GM23338 (cell line): ENCODE results near the gene CT45A3. TPM values are rescaled to one million over a fixed set of nuclear protein-coding genes. Genes with fewer than 3 reads are reported as not detected.

Experiments
- ATAC-seq: fragments of 200-7000 bp; cut with Tn5 transposase; 3 replicates; pipeline ENCODE4 v1.9.1; 2020
- DNase-seq: peaks from one replicate; pipeline ENCODE4 v3.0.0-alpha.2; 2015; ENCODE audit warnings: low spot score
- H2AFZ ChIP-seq: fragments of 200-600 bp; sonication (generic); 2 replicates; pipeline ENCODE4 v1.8.0; 2016; ENCODE audit warnings: antibody characterized with exemption, mild to moderate bottlenecking, moderate library complexity
- H3F3A ChIP-seq: fragments of 200-600 bp; sonication (generic); replicated peaks from 2 replicates; pipeline ENCODE4 v1.8.0; 2017; ENCODE audit warnings: antibody characterized with exemption, mixed run types, low read depth
- H3K27ac ChIP-seq: fragments of 200-600 bp; sonication (generic); 2 replicates; pipeline ENCODE4 v1.6.1; 2016; ENCODE audit warnings: low read depth
- H3K27me3 ChIP-seq: fragments of 200-600 bp; sonication (generic); 2 replicates; pipeline ENCODE4 v1.8.0; 2016; ENCODE audit warnings: mild to moderate bottlenecking, mixed run types, moderate library complexity; ENCODE audit not compliant: insufficient read depth
- H3K36me3 ChIP-seq: fragments of 200-600 bp; sonication (generic); 2 replicates; pipeline ENCODE4 v1.8.0; 2016; ENCODE audit warnings: mild to moderate bottlenecking; ENCODE audit not compliant: insufficient read depth
- H3K4me1 ChIP-seq: fragments of 200-600 bp; sonication (generic); 2 replicates; pipeline ENCODE4 v1.8.0; 2016; ENCODE audit warnings: mild to moderate bottlenecking, moderate library complexity; ENCODE audit not compliant: insufficient read depth
- H3K4me2 ChIP-seq: fragments of 200-600 bp; sonication (generic); 2 replicates; pipeline ENCODE4 v1.7.1; 2017; ENCODE audit warnings: mixed run types
- H3K4me3 ChIP-seq: fragments of 200-600 bp; sonication (generic); 2 replicates; pipeline ENCODE4 v1.6.1; 2016; ENCODE audit warnings: mixed run types
- H3K79me2 ChIP-seq: fragments of 200-600 bp; sonication (generic); replicated peaks from 2 replicates; pipeline ENCODE4 v1.8.0; 2017; ENCODE audit warnings: mild to moderate bottlenecking; ENCODE audit not compliant: insufficient read depth
- H3K9me2 ChIP-seq: fragments of 200-600 bp; sonication (generic); 2 replicates; pipeline ENCODE4 v1.8.0; 2017; ENCODE audit not compliant: insufficient read depth
- H4K20me1 ChIP-seq: fragments of 200-600 bp; sonication (generic); replicated peaks from 2 replicates; pipeline ENCODE4 v1.8.0; 2017; ENCODE audit warnings: mild to moderate bottlenecking; ENCODE audit not compliant: insufficient read depth
- H3K27ac Mint-ChIP-seq: 2 replicates; pipeline ENCODE4 v1.8.0; 2020; ENCODE audit warnings: inconsistent platforms, mild to moderate bottlenecking, moderate library complexity, mixed read lengths
- H3K27me3 Mint-ChIP-seq: 3 replicates; pipeline ENCODE4 v1.8.0; 2022; ENCODE audit warnings: low read depth, mild to moderate bottlenecking, moderate library complexity, mixed read lengths, inconsistent platforms; ENCODE audit not compliant: insufficient read depth, poor library complexity
- H3K36me3 Mint-ChIP-seq: 3 replicates; pipeline ENCODE4 v1.8.0; 2021; ENCODE audit warnings: low read depth, mild to moderate bottlenecking, inconsistent platforms, moderate library complexity, mixed read lengths
- H3K4me1 Mint-ChIP-seq: 3 replicates; pipeline ENCODE4 v1.8.0; 2020; ENCODE audit warnings: mild to moderate bottlenecking, inconsistent platforms, mixed read lengths
- H3K4me3 Mint-ChIP-seq: 3 replicates; pipeline ENCODE4 v1.8.0; 2021; ENCODE audit warnings: moderate library complexity, mild to moderate bottlenecking, inconsistent platforms, mixed read lengths
- H3K9me3 Mint-ChIP-seq: 3 replicates; pipeline ENCODE4 v1.8.0; 2020; ENCODE audit warnings: moderate library complexity, mild to moderate bottlenecking, inconsistent platforms, mixed read lengths
- EZH2 ChIP-seq: fragments of 200-600 bp; sonication (generic); IDR thresholded peaks from one replicate; pipeline ENCODE4 v1.8.0; 2017; ENCODE audit warnings: antibody characterized with exemption, mild to moderate bottlenecking, low read depth; ENCODE audit not compliant: unreplicated experiment
- EZH2phosphoT487 ChIP-seq: fragments of 200-600 bp; sonication (generic); IDR thresholded peaks from one replicate; pipeline ENCODE4 v1.8.1; 2018; ENCODE audit warnings: antibody characterized with exemption; ENCODE audit not compliant: unreplicated experiment
- JUNB ChIP-seq: IDR thresholded peaks from one replicate; pipeline ENCODE4 v1.6.1; 2016; ENCODE audit warnings: antibody characterized with exemption; ENCODE audit not compliant: unreplicated experiment
- NANOG ChIP-seq: IDR thresholded peaks from 2 replicates; pipeline ENCODE4 v1.6.1; 2016; ENCODE audit warnings: antibody characterized with exemption, borderline replicate concordance
- POLR2AphosphoS5 ChIP-seq: IDR thresholded peaks from 2 replicates; pipeline ENCODE4 v1.6.1; 2016; ENCODE audit warnings: antibody characterized with exemption, low read depth
- ZNF114 ChIP-seq: fragments of 250-450 bp; sonication (Bioruptor Pico); IDR thresholded peaks from 2 replicates; pipeline ENCODE4 v1.5.0; 2020; ENCODE audit warnings: mild to moderate bottlenecking, moderate library complexity
- ZNF331 ChIP-seq: fragments of 250-450 bp; sonication (Bioruptor Pico); IDR thresholded peaks from 2 replicates; pipeline ENCODE4 v1.5.0; 2020; ENCODE audit warnings: low read depth, mild to moderate bottlenecking, moderate library complexity
- polyA plus RNA-seq: library from polyadenylated mRNA; unstranded; fragments of >200 nt; fragmentation: Nextera tagmentation; extraction: Ambion mirVana; gene quantifications from 2 replicates; pipeline ENCODE4 v1.2.1, GENCODE V29; 2016
- total RNA-seq: library from RNA; depleted of rRNA; stranded (reverse); fragments of >200 nt; shearing (Covaris generic); gene quantifications from 2 replicates; pipeline ENCODE4 v1.2.3, GENCODE V29; 2014
- TF ChIP-seq, protein P1 (sequence below), 2 experiments: fragments of 200-600 bp in 1 of 2; sonication (generic) in 1 of 2; conservative IDR thresholded peaks; 2 replicates each; pipeline versions ENCODE4 v1.5.1 to v1.6.1; 2016 to 2017; ENCODE audit warnings: antibody characterized with exemption in 2 of 2, low read depth in 2 of 2, mild to moderate bottlenecking in 2 of 2, moderate library complexity in 1 of 2
- TF ChIP-seq, protein P2 (sequence below): IDR thresholded peaks from 2 replicates; pipeline ENCODE4 v1.6.1; 2016; ENCODE audit warnings: antibody characterized with exemption

CT45A3 gene
- total and polyA plus RNA-seq, 2 experiments from 2014 or later: not detected

DNA sequence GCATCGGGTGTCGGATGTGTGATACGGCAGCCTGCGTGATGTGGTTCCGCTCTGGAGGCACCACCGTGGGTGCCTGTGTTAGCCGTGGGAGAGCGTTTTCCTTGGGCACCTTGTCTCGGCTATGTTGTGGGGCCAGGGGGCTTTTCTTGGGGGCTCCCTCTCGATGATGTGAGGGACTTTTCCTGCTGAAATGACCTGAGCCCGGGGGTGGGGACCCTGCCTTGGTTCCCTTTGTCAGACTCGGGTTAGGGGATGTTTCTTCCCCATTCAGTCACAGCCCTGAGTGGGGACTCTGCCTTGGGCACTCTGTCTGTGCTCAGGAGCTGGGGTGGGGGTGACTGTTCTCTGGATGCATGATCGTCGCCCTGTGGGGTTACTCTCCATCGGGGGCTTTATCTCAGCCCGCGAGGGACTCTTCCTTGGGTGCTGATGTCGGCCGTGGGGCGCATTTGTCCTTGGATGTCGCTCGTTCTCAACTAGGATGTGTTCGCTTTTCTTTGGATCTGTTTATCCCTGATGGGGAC is 26.7 kb downstream of the CT45A3 start:
- peaks cover 6% of the 10 kb centered on the region; the same call in 2 of the 3 replicates for H3K36me3 Mint-ChIP-seq
- H3K9me2 ChIP-seq: no peaks in the 10 kb centered on the region
- H3K79me2 ChIP-seq: no peaks in the 10 kb centered on the region
- H3K27me3 ChIP-seq: no peaks in the 10 kb centered on the region
- no peak overlapping the region for H3K27ac Mint-ChIP-seq
- no peak overlapping the region for H3K4me3 ChIP-seq
- H3K4me1 ChIP-seq: no peaks in the 10 kb centered on the region
- H3F3A ChIP-seq: no peaks in the 10 kb centered on the region
- no peak overlapping the region for H2AFZ ChIP-seq
- DNase-seq (no peak), ATAC-seq (no peak)
- no peaks in the 10 kb centered on the region for H3K4me1 Mint-ChIP-seq
- no peaks in the 10 kb centered on the region for H3K27me3 Mint-ChIP-seq
- no peak overlapping the region for H3K4me3 Mint-ChIP-seq
- H3K4me2 ChIP-seq: no peak overlapping the region
- TF ChIP-seq, protein P1, sequence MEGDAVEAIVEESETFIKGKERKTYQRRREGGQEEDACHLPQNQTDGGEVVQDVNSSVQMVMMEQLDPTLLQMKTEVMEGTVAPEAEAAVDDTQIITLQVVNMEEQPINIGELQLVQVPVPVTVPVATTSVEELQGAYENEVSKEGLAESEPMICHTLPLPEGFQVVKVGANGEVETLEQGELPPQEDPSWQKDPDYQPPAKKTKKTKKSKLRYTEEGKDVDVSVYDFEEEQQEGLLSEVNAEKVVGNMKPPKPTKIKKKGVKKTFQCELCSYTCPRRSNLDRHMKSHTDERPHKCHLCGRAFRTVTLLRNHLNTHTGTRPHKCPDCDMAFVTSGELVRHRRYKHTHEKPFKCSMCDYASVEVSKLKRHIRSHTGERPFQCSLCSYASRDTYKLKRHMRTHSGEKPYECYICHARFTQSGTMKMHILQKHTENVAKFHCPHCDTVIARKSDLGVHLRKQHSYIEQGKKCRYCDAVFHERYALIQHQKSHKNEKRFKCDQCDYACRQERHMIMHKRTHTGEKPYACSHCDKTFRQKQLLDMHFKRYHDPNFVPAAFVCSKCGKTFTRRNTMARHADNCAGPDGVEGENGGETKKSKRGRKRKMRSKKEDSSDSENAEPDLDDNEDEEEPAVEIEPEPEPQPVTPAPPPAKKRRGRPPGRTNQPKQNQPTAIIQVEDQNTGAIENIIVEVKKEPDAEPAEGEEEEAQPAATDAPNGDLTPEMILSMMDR (conservative IDR thresholded peaks at IDR 0.05; ENCODE audit: low read depth in 2 of 2): no peak
- TF ChIP-seq EZH2: no peak
- TF ChIP-seq EZH2phosphoT487: no peak
- TF ChIP-seq ZNF331 (CRISPR knock-in tag): no peak
- TF ChIP-seq, protein P2, sequence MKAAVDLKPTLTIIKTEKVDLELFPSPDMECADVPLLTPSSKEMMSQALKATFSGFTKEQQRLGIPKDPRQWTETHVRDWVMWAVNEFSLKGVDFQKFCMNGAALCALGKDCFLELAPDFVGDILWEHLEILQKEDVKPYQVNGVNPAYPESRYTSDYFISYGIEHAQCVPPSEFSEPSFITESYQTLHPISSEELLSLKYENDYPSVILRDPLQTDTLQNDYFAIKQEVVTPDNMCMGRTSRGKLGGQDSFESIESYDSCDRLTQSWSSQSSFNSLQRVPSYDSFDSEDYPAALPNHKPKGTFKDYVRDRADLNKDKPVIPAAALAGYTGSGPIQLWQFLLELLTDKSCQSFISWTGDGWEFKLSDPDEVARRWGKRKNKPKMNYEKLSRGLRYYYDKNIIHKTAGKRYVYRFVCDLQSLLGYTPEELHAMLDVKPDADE: no peak
- no peak for TF ChIP-seq POLR2AphosphoS5
- TF ChIP-seq NANOG: no peak
- H3K9me3 Mint-ChIP-seq: peaks cover 12% of the 10 kb centered on the region; the same call in 2 of the 3 replicates
- H4K20me1 ChIP-seq: no peaks in the 10 kb centered on the region
- H3K27ac ChIP-seq: no peak overlapping the region
- H3K36me3 ChIP-seq: no peaks in the 10 kb centered on the region

DNA sequence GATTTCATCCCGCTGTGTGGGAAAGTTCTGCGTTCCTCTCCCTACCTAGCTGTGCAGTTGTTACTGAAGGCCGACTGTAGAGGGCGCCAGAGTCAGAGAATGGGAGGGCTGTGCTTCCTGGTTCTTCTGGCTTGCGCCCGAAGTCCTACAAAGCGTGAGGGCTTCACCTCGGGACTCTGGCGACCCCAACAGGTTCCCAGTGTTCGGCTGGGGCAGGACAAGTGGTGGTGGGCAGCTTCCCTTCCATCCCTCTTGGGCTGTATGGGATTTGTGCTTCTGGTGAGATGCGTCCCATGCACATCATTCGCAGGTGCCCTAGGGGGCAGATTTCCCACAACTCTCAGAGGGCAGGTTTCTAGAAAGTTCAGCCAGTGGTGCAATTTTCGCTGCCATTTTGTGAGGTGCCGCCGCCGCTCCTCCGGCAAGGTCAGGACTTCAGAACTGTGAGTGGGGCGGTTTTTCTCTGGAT is 27.3 kb downstream of the CT45A3 start:
- Histone ChIP-seq H4K20me1 (no peaks in the 10 kb centered on the region), H3F3A (no peaks in the 10 kb centered on the region), H2AFZ (no peak overlapping the region), H3K4me1 (no peaks in the 10 kb centered on the region), H3K27ac (no peak overlapping the region), H3K36me3 (no peaks in the 10 kb centered on the region), H3K4me3 (no peak overlapping the region), H3K9me2 (no peaks in the 10 kb centered on the region), H3K79me2 (no peaks in the 10 kb centered on the region), H3K27me3 (no peaks in the 10 kb centered on the region), H3K4me2 (no peak overlapping the region)
- Mint-ChIP-seq H3K36me3 (peaks cover 6% of the 10 kb centered on the region; the same call in 2 of the 3 replicates), H3K9me3 (peaks cover 12% of the 10 kb centered on the region; the same call in 2 of the 3 replicates), H3K27ac (no peak overlapping the region), H3K4me3 (no peak overlapping the region), H3K27me3 (no peaks in the 10 kb centered on the region), H3K4me1 (no peaks in the 10 kb centered on the region)
- DNase-seq: peak; percentile 78
- peak; percentile 85 for ATAC-seq
- TF ChIP-seq ZNF331 (CRISPR knock-in tag) (peak; percentile 52; the same call in 1 of the 2 replicates), ZNF114 (CRISPR knock-in tag) (no peak), JUNB (no peak), EZH2phosphoT487 (no peak), NANOG (no peak)
- TF ChIP-seq, protein P1 (conservative IDR thresholded peaks at IDR 0.05; ENCODE audit: low read depth in 2 of 2): peak; percentile 53 to 73
